Measurements from ENCODE around the gene JAM3.

GRCh38 chr11:134041349-134041748 is 27.5 kb upstream of the JAM3 start:
- no peak for TF ChIP-seq CTCF (IDR thresholded peaks at IDR 0.05)
- no peak for TF ChIP-seq EP300 (IDR thresholded peaks at IDR 0.05)
